Stimulated activated CD4-positive, alpha-beta T cell treated with anti-CD3 and anti-CD28 coated beads, Interleukin-4, amount 100 ng/mL, for 4 hours (primary cell): ENCODE measurements around the gene BOLA3.
"Not testable (repeated sequence)": the region's sequence is repeated elsewhere in the genome, so short reads cannot be mapped to it uniquely, and the experiment has no call there.

ENCODE experiments used
- DNase-seq, 2 experiments: peaks; one replicate each; pipeline ENCODE4 v3.0.0-alpha.2; 2020

Gene BOLA3

DNA sequence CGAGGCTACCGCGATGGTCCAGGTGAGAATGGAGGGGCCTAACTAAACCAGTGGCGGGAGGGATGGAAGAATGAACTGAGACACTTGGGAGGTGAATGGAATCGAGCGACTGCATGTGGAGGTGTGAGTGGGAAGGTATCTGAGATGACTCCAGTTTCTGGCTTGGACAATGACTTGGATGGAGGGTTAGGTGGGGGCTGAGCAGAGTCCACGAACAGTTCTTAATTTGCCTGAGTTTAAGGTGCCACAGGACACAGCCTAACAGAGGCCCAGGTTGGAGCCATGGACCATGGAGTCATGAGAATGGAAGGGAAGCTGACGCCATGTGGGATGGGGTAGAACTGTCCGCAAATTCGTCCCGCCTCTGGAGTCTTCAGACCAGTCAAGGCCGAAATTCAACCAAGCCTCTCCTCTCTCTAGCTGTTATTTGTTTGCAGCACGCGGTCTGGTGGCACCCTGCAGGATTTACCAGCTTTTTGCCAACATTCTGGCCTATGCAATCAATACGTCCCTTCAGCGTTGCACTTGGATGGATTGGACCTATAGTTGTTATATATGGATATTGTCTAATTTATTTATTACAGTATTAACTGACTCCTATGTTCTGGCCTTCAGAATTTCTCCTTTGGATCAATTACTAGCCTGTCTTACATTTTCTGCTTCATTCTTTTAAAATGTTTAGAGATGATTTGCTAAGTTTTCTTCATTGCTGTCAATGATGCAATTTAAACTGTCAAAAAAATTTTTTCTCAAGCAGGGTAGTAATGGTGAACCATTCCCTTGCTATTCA lies 940 bp upstream of the BOLA3 start:
- DNase-seq = no peak

DNA sequence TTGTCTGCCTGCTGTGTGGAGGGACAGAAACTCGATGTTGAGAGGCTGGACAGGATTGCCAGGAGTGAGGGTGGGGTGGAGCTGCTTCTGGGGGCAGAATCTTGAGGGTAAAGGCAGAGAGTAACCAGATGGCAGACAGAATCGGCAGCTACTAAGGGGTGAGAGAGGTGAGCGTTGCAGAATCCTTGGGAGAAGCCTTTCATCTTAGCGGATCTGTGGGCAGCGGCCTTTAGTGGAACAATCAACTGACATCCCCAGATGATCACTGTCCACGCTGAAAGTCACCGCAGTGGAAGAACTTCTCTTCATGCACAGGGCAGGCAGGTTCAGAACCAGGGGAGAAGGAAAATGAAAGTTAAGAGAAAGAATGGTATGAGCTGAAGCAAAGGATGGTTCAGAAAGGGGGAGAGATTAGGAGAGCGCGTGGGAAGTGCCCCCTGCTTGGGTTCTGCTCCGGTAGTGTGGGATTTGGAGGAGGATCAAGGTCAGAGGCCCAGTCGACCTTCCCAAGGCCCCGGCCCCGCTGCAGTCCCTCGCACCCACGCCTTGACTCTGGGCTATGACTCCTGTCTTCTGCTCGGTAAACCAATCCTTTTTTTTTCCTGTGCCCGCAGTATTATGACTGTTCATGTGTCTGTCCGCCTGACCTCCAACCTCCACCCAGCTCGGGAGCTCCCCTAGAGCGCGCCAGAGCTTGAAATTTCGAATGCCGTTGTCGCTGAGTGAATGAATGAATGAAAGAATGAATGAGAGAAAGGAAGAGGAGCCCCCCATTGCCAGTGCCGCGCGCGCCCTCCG lies 584 bp downstream of the BOLA3 start:
- DNase-seq = no peak

DNA sequence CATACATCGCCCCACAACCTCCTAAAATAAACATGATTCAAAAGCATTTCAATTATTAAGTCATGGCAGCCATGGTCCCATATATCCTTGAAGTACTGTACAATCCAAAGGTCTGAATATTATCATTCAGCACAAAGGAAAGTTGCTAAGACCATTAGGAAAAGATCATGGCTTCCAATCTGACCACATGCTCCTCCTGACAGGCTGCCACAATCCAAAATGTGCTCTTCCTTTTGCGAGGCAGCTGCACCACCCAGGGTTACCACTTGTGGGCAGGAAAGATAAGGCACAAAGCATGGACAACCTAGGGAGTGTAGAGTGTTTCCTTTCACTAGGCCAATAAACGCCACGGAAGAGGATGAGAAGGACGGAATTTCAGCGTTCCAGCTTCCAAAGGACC lies 5.4 kb downstream of the BOLA3 start:
- no peak for DNase-seq

DNA sequence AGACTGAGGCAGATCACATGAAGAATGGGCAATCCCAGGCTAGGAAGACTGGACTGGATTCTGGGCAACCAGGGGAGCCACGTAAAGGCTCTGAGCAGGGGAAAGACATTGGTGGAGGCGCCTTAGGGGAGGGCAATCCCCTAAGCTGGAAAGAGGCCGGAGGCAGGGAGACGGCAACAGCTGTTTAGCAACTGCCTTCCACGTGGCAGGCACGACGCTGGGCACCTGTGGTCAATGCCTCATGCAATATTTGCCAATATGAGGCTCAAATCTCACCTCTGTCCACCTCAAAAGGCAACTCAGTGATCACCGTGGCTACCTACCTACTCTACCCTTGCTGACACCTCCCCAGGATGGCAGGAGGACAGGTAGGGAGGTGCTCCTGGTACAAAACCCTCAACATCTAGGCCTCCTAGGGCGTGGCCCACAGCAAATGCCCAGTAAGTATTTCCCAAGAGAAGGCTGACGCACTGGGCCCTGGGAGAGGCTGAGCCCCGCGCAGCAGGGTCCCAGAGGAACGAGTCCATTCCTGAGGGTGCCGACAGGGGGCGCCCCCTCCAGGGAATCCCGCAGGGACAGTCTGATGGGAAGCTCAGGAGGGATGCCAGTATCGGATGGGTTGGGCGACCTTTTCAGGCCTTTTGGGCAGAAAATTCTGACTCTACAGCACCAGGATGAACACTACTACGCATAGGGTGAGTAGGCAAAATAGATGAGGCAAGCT lies 8.9 kb downstream of the BOLA3 start:
- no peak for DNase-seq

DNA sequence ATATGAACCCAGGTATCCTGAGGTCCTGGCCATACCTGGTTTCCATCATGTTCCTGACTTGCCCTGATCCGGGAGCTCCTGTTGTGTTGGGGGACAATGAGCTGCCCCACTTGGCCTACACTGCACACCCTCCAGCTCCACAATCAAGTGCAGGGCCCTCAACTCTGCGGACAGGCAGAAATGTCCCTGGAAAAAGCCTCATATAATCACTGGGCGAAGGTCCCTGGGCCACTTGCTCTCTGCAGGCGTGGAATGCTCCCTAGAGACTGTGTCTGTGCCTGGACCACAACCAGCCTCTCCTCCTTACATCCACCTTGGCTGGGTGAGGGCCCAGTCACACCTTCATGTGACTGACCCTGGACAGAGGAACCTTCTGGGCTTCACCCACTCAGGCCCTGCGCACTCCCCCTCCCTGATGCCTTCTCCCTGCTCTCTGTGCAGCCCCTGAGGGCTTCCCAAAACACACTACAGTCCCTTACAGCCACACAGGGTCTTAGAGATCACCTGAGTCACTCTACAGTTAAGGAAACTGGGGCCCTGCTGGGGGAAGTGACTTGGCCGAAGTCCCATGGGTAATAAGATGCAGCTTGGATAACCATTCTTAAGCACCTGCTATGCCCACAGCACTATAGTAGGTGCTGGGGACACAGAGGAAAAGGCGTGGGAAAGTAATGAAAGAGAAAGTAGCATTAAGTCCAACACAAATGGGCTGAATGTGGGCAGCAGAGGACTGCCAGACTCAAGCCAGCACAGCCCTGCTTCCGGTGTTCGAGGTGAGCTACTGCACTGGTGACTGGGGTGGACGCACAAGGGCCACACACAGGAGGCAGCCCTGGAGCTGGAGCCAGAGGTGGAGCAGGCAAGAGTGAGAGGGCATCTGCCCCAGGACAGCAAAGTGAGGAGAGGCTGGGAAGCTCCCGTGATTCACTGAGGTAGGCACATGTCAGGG lies 9.8 kb downstream of the BOLA3 start:
- no peak for DNase-seq

DNA sequence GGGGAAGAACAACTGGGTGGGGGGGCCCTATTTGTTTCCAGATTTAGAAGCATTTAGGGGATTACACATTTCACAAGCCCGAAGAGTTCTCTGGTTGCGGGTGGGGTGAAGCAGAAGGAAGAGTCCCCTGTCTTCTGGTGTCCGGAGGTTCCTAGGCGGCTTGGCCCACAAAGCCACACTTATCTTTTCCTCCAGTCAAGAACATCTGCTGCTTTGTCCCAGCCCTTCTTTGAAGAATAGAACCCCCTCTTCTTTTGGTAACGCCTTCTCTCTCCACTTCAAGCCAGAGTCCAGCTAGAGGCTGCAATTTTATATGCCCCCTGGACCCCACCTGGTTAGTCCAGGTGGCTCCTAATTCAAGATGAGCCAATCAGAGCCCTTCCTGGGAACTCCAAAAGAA lies 15.8 kb downstream of the BOLA3 start:
- no peak for DNase-seq

DNA sequence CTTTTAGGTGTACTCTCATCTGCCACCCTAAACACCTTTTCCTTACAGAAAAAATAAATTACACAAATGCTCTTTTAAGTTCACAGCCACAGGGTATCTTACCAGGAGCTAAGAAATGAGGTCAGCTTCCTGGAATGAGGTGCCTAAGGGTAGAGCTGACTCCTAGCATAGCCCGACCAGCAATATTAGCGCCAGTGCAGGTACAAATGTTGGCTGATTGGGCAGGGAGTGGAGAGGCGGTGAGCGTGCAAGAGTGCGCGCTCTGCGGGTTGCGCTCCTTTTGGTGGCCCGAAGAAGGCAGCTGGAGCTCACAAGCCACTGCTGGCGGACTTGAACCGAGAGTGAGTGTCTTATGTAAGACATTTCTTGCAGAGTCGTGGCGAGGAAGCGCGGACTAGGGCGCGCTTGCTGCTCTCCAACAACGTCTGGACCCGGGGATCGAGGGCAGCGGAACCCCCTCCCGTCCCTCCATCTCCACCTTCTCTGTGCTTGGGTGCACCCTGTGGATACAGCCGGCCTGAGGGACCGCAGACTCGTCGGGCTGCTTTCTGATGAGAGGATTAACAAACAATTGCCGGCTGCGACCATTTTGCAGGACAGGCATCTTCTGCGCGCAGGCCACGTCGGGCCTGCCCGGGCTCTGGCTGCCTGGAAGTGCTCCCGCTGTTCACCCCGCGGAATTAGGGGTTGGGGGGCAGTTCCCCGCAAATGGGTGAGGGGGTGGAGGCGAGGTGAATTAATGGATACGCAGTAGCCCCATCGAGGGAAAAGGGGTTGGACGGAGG lies 17.3 kb downstream of the BOLA3 start:
- no peak for DNase-seq

DNA sequence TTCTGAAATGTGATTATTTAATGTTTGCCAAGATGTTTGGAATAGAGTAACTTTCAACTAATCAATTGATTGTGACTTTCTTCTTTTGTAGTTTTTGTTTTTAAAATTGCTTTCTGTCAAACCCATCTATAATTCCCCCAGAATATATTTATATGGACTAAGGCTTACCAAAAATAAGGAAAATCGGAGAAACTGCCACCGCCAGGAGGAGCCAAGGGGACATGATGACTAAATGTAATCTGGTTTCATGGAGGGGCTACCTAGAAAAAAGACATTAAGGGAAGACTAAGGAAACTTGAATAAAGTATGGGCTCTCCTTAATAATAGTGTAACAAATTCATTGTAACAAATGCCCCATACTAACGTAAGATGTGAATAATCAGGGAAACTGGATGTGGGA lies 19.5 kb downstream of the BOLA3 start:
- DNase-seq = no peak

DNA sequence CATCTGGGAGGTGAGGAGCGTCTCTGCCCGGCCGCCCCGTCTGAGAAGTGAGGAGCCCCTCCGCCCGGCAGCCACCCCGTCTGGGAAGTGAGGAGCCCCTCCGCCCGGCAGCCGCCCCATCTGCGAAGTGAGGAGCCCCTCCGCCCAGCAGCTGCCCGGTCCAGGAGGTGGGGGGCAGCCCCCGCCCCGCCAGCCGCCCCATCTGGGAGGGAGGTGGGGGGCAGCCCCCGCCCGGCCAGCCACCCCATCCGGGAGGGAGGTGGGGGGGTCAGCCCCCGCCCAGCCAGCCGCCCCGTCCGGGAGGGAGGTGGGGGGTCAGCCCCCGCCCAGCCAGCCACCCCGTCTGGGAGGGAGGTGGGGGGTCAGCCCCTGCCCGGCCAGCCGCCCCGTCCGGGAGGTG lies 23.8 kb downstream of the BOLA3 start:
- not testable (repeated sequence) for DNase-seq

DNA sequence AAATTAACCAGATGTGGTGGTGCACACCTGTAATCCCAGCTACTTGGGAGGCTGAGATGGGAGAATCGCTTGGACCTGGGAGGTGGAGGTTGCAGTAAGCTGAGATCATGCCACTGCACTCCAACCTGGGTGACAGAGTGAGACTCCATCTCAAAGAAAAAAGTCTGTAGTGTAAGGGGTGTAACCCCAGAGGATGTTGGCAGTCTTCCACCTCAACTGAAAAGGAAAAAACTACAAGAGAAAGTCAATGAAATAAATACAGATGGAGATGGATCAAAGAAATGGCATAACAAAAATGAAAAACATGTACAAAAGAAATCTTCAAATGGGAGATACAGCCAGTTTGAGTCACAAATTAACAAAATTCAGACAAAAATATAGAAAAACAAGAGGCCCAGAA lies 25.9 kb downstream of the BOLA3 start:
- DNase-seq = not testable (repeated sequence)

DNA sequence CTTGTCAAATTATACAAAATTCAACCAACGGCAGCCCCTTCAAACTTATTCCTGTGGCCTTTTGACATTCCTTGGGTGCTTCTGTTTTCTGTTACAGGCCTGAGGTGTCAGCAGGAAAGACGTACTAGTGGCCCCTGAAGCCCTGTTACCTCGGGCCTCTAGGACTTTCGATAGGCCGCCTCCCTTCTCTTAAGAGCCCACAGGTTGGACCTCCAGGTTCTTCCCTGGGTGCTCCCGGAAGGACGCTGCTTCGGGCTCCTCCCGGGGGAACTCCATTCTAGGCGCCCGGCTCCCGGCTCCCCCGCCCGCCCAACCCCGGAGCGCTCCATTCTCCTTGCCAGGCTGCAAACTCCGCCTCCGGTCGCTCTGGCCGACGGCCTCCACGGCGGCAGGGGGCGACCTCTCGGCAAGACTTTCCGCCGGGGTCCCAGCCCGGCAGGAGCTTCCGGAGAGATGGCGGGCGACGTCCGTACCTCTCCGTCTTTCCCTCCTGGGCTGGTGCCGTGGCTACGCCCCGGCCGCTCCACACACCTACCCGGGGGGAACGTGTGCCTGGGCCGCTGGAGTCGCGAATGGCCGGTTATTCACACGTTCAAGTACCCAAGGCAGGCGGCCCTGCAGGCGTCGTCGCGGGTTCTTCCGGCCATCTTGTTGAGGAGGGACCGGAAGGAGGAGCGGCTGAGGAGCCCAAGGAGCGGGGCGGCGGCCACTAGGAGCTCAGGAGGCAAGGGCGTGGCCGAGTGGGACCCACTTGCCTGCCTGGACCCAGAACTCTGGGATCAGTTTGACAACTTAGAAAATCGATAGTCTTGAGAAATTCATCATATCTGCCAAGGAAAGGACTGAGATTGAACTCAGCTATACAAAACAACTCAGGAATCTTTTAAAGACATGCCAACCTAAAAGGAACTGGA lies 27.5 kb downstream of the BOLA3 start:
- peak; percentile 80 to 85 for DNase-seq

DNA sequence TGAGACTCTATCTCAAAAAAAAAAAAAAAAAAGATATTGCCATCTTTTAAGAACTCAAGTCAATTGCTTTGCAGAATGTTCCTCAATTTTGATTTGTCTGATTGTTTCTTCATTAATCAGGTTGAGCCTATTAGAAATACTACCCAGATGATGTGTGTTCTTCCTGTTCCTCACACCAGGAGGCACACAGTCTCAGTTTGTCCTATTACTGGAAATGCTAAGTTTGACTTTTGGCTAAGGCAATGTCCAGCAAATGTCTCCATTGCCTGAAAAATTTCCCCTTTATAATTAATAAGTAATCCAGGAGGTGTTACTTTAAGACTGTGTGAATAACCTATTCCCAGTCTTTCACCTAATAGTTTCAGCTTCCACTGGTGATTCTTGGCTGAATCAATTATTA lies 28.4 kb downstream of the BOLA3 start:
- DNase-seq = no peak

DNA sequence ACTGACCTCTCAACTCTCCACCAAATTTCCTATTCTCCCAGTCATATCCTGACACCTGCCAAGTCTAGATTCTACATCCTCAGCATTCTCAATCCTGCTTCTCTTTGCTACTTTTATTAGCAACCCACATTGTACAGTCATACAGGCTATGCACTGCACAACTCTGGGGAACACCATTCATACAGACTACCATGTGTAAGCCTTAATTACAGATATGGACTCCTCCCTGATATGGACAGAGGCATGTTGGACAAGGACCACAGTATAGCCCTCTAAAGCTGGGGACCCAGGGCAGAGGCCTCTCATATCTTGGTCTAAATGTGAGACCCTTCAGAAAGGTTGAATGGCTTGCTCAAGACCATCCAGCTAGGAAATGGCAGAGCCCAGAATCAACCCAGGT lies 36.3 kb downstream of the BOLA3 start:
- no peak for DNase-seq

DNA sequence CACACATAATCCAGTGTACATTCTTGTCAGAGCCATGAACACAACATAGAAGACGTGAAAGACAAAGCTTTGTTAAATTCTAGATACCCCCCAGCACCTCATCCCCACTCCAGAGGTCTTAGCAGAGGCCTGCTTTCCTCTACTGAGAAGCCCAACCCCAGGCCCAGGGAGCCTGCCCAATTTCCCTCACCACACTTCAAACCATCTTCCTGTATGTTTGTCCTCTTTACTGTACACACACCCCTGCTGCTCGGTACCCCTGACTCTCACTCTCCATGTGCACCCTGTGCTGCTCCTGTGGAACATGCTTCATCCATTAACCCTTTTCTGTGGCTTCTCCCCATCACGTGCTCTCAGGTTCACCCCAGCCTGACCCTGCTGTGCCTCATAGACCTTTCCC lies 37.2 kb downstream of the BOLA3 start:
- DNase-seq = no peak

DNA sequence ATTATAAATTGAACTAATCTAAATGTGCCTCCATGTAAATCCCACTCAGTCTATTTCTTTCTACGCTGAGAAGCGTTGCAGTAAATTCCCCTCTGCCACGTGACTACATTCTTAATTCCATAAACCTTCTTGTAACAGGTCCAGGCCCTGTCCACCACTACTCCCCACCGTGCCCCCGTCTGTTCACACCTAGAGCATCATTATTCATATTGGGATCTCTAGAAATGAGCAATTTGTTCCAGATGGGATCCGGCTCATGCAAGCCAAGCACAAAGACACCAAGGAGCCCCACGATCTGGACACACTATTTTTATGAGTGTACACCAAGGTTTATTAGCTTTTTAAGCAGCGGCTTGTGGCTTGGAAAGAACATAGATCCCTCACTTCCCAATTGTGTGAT lies 38.2 kb downstream of the BOLA3 start:
- no peak for DNase-seq

DNA sequence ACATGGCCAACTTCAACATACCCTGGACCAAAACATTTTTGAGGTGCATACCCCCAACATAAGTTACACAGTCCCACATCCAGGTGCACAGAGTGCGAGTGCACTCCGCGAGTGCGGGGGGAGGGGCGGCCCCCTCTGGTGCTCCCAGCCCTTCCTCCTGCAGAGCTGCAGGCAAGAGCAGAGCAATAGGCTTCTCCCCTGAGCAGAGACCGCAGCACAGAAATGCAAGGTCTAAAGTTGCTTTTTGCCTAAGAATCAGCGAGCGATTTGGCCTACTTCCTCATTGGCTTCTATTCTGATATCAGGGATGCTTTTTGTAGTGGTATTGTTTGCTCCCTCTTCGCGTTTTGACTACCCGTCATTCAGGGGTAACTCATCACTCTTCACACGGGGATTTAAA lies 40.6 kb downstream of the BOLA3 start:
- no peak for DNase-seq

DNA sequence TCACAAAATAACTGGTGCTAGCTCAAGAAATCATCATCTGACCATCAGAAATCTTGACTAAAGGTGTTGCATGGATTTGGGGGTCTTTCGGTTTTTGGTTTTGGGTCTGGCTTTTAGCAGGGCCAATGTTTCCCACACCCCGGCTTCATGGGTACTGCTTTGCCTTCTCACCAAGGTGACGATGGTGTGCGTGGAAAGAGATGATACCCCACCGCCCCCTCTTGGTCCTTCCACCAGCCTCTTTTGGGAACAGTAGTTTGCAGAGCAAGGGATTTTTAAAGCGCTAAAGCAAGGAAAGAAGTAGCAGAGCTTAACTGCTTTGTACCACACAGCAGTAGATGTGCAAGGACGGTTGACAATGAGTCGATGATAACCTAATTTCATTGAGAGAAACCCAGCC lies 42.3 kb downstream of the BOLA3 start:
- DNase-seq = no peak

DNA sequence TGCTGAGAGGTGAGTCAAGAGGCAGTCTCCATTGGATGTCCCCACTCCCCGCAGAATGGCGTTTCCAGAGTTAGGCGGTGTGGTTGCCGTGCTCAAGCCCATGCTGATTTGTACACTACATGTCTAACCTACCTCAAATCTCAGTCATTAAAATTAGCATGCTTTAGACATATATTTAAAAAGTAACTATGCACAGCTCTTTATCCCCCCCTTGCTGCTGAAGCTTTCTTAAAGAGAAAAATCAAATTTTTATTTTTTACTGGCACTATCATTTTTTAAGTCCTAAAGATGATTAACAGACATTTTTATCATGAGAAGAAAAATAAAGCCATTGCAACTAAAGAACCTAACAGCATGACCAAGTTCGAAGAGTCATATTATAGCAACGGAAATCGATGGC lies 42.9 kb downstream of the BOLA3 start:
- no peak for DNase-seq

DNA sequence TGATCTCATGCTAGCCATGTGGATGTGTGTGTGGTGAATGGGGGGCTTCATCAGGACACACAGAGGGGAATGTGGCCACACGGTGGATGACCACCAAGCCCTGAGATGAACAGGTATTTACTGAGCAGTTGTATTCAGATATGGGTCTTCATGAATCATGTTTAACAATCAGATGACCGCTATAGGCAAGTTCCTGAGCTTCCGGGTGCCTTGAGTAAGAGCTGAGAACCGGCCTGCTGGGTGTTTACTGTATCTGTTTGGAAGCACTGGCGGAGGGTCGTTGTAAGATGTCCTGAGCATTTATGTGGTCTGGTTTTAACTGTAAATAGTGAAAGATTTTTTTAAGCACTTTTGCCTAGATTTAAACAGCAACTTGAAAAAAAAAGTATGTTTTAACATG lies 43.9 kb downstream of the BOLA3 start:
- no peak for DNase-seq

DNA sequence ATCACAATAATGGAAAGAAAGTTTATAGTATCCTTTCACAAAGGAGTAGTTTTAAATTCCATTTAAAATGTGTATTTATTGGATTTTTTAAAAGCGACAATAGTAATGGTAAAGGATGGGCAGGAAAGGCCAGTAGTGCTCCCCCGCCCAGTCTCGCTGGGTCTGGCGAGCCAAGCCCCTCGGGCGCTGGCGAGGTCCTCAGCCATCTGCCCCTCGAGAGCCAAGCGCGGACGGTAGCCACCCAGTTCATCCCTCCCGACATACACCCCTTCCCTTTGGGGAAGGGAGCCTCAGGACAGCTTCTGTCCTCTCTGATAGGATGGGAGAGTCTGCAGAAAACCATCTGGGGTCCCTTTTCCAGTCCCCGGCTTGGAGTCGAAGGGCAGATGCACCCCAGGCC lies 45.2 kb downstream of the BOLA3 start:
- DNase-seq = no peak
